Panc1 (cell line): ENCODE results near the gene ICOSLG.
"Not testable (repeated sequence)": the region's sequence is repeated elsewhere in the genome, so short reads cannot be mapped to it uniquely, and the experiment has no call there.

ENCODE experiments used
- CTCF ChIP-seq: fragments of 450-650 bp; IDR thresholded peaks from 2 replicates; pipeline ENCODE4 v1.5.1; 2017; ENCODE audit warnings: mild to moderate bottlenecking
- POLR2AphosphoS5 ChIP-seq: IDR thresholded peaks from 2 replicates; pipeline ENCODE4 v1.6.1; 2012; ENCODE audit warnings: mild to moderate bottlenecking, low read depth, low read length, moderate library complexity

GRCh38 chr21:44206698-44207676 is 33.8 kb downstream of the ICOSLG start:
- TF ChIP-seq CTCF, POLR2AphosphoS5: not testable (repeated sequence)
